K562 (cell line): ENCODE measurements around the gene OLFML3. TPM values are rescaled to one million over a fixed set of nuclear protein-coding genes. Genes with fewer than 3 reads are reported as not detected.

ENCODE experiments used
- BRCA1 ChIP-seq, 2 experiments: fragments of 450-650 bp in 1 of 2; sonication (generic) in 1 of 2; formaldehyde crosslinking in 1 of 2; IDR thresholded peaks; 2 replicates each; pipeline versions ENCODE4 v1.5.0 to v1.6.1; 2017 to 2020; ENCODE audit warnings: mild to moderate bottlenecking in 1 of 2, missing genetic modification reagents in 1 of 2
- CREB1 ChIP-seq, 2 experiments: sonication (generic) in 1 of 2; formaldehyde crosslinking in 1 of 2; IDR thresholded peaks; 2 replicates each; pipeline versions ENCODE4 v1.6.1 to v1.8.0; 2012 to 2022; ENCODE audit warnings: inconsistent platforms in 1 of 2, mild to moderate bottlenecking in 1 of 2, missing genetic modification reagents in 1 of 2, moderate library complexity in 1 of 2
- CTBP1 ChIP-seq: fragments of 450-650 bp; IDR thresholded peaks from 2 replicates; pipeline ENCODE4 v1.6.1; 2016; ENCODE audit warnings: borderline replicate concordance
- KAT2B ChIP-seq: IDR thresholded peaks from one replicate; pipeline ENCODE4 v1.6.1; 2012; ENCODE audit warnings: low read depth, mild to moderate bottlenecking, control low read depth, inconsistent platforms, low read length, moderate library complexity
- KLF13 ChIP-seq: fragments of 450-650 bp; IDR thresholded peaks from 2 replicates; pipeline ENCODE4 v1.6.1; 2016; ENCODE audit warnings: missing genetic modification characterization, low read depth, mild to moderate bottlenecking, missing compliant biosample characterization, moderate library complexity, borderline replicate concordance
- NR4A1 ChIP-seq, 2 experiments: fragments of 250-450 bp in 1 of 2; fragments of 450-650 bp in 1 of 2; sonication (Bioruptor Pico) in 1 of 2; IDR thresholded peaks; 2 replicates each; pipeline versions ENCODE4 v1.4.0 to v1.6.1; 2016 to 2020; ENCODE audit warnings: mild to moderate bottlenecking in 2 of 2, missing compliant biosample characterization in 1 of 2, missing genetic modification characterization in 1 of 2, moderate library complexity in 1 of 2
- TRIM28 ChIP-seq: fragments of 450-650 bp; IDR thresholded peaks from 2 replicates; pipeline ENCODE4 v1.6.1; 2017
- XRCC5 ChIP-seq: fragments of 200-400 bp; formaldehyde crosslinking; IDR thresholded peaks from 2 replicates; pipeline ENCODE4 v1.6.1; 2017; ENCODE audit warnings: low read depth, mild to moderate bottlenecking, low read length
- ZNF324 ChIP-seq: fragments of 250-450 bp; sonication (Bioruptor Pico); IDR thresholded peaks from 2 replicates; pipeline ENCODE4 v1.4.0; 2020; ENCODE audit warnings: mild to moderate bottlenecking
- ZNF551 ChIP-seq: fragments of 250-450 bp; sonication (Bioruptor Pico); IDR thresholded peaks from 2 replicates; pipeline ENCODE4 v1.5.0; 2021; ENCODE audit warnings: mild to moderate bottlenecking, moderate library complexity
- polyA plus RNA-seq, 8 experiments: library from polyadenylated mRNA; depleted of rRNA in 4 of 8; stranded (reverse) in 5 of 8; unstranded in 3 of 8; fragments of >200 nt; fragmentation: Nextera tagmentation in 2 of 8; fragmentation: Illumina TruSeq in 1 of 8; extraction: Ambion mirVana in 2 of 8; extraction: Trizol in 1 of 8; gene quantifications; 2 replicates each; pipeline versions ENCODE4 v1.2.1 to v1.2.3, GENCODE V29; 2011 to 2014; ENCODE audit warnings: inconsistent platforms in 1 of 8, missing spikeins in 1 of 8
- total RNA-seq, 7 experiments: library from RNA; depleted of rRNA in 6 of 7; stranded (reverse); fragments of >200 nt in 6 of 7; fragmentation: Illumina TruSeq in 2 of 7; extraction: Trizol in 2 of 7; gene quantifications; 2 replicates each; pipeline versions ENCODE4 v1.2.1 to v1.2.3, GENCODE V29; 2011 to 2021; ENCODE audit warnings: low replicate concordance in 1 of 7
- TF ChIP-seq, protein P1 (sequence below): conservative IDR thresholded peaks from 2 replicates; pipeline ENCODE4 v1.6.1; 2011; ENCODE audit warnings: low read depth, mild to moderate bottlenecking, low read length; ENCODE audit not compliant: control insufficient read depth
- TF ChIP-seq, protein P2 (sequence below): fragments of 200-800 bp; sonication (Bioruptor generic); IDR thresholded peaks from 2 replicates; pipeline ENCODE4 v1.6.1; 2016; ENCODE audit warnings: missing genetic modification characterization, missing compliant biosample characterization
- TF ChIP-seq, protein P3 (sequence below): fragments of 450-650 bp; conservative IDR thresholded peaks from 2 replicates; pipeline ENCODE4 v1.6.1; 2016; ENCODE audit warnings: missing genetic modification characterization, low read depth, mild to moderate bottlenecking, control low read depth, missing compliant biosample characterization
- TF ChIP-seq, protein P4 (sequence below): fragments of 450-650 bp; formaldehyde crosslinking; IDR thresholded peaks from 2 replicates; pipeline ENCODE4 v1.4.0; 2020; ENCODE audit warnings: mild to moderate bottlenecking, mixed read lengths

OLFML3 gene
- total and polyA plus RNA-seq, 9 of the 15 experiments (the other 6 are each of a cell fraction or from before 2014, with no cell fraction given): 0.07 to 0.13 (median 0.07) TPM; not detected in 6

DNA sequence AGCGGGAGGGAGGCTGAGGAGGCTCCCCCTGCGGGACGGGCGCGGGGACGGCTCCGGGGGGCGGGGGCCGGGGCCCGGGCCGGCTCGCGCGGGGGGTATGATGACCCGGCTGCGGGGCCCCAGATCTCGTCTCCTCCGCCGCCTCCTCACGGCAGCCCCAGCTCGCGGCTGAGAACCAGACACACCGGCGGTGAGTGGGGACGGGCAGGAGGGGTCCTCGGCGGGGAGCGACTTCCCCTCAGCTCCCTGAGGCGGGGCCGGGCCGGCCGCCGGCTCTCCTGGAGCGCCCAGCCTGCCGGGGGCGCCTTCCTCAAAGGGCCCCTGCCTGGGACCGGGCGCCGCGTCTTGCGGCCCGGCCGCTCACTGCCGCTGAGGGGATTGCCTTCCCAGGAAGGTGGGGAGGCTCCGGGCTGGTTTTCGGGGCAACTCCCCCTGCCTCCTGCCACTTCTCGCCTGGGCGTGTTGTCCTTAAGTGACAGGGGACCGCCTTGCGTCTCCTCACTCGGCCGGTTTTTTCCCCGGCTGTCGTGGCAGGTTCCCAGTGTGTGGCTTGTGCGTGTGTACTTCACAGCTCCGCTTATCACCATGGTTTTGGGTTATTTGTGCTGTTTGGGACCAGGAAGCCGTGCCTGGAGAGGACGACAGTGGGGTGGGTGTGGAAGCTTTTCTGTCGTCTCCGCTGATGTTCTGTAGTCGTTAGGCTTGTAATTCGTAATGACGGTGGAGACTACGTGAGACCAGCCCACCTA is 49.4 kb upstream of the OLFML3 start (continued):
- TF ChIP-seq BRCA1 (IDR thresholded peaks at IDR 0.05): no peak
- 0 out of 2 replicates have a peak, but pooled peaks have one; percentile 77 for TF ChIP-seq BRCA1 (CRISPR knock-in tag; IDR thresholded peaks at IDR 0.05)
- TF ChIP-seq, protein P1, sequence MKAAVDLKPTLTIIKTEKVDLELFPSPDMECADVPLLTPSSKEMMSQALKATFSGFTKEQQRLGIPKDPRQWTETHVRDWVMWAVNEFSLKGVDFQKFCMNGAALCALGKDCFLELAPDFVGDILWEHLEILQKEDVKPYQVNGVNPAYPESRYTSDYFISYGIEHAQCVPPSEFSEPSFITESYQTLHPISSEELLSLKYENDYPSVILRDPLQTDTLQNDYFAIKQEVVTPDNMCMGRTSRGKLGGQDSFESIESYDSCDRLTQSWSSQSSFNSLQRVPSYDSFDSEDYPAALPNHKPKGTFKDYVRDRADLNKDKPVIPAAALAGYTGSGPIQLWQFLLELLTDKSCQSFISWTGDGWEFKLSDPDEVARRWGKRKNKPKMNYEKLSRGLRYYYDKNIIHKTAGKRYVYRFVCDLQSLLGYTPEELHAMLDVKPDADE: no peak
- TF ChIP-seq CTBP1: peak; percentile 21
- 0 out of 2 replicates have a peak, but pooled peaks have one; percentile 23 for TF ChIP-seq KLF13 (tag)
- TF ChIP-seq CREB1 (IDR thresholded peaks at IDR 0.05): no peak
- TF ChIP-seq CREB1 (CRISPR knock-in tag; IDR thresholded peaks at IDR 0.05): peak; percentile 49; the same call in 1 of the 2 replicates
- TF ChIP-seq ZNF324 (CRISPR knock-in tag): peak; percentile 53; the same call in 1 of the 2 replicates
- TF ChIP-seq XRCC5: 0 out of 2 replicates have a peak, but pooled peaks have one; percentile 25
- TF ChIP-seq, protein P2, sequence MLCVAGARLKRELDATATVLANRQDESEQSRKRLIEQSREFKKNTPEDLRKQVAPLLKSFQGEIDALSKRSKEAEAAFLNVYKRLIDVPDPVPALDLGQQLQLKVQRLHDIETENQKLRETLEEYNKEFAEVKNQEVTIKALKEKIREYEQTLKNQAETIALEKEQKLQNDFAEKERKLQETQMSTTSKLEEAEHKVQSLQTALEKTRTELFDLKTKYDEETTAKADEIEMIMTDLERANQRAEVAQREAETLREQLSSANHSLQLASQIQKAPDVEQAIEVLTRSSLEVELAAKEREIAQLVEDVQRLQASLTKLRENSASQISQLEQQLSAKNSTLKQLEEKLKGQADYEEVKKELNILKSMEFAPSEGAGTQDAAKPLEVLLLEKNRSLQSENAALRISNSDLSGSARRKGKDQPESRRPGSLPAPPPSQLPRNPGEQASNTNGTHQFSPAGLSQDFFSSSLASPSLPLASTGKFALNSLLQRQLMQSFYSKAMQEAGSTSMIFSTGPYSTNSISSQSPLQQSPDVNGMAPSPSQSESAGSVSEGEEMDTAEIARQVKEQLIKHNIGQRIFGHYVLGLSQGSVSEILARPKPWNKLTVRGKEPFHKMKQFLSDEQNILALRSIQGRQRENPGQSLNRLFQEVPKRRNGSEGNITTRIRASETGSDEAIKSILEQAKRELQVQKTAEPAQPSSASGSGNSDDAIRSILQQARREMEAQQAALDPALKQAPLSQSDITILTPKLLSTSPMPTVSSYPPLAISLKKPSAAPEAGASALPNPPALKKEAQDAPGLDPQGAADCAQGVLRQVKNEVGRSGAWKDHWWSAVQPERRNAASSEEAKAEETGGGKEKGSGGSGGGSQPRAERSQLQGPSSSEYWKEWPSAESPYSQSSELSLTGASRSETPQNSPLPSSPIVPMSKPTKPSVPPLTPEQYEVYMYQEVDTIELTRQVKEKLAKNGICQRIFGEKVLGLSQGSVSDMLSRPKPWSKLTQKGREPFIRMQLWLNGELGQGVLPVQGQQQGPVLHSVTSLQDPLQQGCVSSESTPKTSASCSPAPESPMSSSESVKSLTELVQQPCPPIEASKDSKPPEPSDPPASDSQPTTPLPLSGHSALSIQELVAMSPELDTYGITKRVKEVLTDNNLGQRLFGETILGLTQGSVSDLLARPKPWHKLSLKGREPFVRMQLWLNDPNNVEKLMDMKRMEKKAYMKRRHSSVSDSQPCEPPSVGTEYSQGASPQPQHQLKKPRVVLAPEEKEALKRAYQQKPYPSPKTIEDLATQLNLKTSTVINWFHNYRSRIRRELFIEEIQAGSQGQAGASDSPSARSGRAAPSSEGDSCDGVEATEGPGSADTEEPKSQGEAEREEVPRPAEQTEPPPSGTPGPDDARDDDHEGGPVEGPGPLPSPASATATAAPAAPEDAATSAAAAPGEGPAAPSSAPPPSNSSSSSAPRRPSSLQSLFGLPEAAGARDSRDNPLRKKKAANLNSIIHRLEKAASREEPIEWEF (CRISPR knock-in tag): no peak
- peak; percentile 96 for TF ChIP-seq KAT2B
- TF ChIP-seq, protein P3, sequence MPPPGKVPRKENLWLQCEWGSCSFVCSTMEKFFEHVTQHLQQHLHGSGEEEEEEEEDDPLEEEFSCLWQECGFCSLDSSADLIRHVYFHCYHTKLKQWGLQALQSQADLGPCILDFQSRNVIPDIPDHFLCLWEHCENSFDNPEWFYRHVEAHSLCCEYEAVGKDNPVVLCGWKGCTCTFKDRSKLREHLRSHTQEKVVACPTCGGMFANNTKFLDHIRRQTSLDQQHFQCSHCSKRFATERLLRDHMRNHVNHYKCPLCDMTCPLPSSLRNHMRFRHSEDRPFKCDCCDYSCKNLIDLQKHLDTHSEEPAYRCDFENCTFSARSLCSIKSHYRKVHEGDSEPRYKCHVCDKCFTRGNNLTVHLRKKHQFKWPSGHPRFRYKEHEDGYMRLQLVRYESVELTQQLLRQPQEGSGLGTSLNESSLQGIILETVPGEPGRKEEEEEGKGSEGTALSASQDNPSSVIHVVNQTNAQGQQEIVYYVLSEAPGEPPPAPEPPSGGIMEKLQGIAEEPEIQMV (tag): no peak
- TF ChIP-seq NR4A1 (CRISPR knock-in tag; IDR thresholded peaks at IDR 0.05): 0 out of 2 replicates have a peak, but pooled peaks have one; percentile 71
- no peak for TF ChIP-seq NR4A1 (tag; IDR thresholded peaks at IDR 0.05)
- peak; percentile 35; the same call in 1 of the 2 replicates for TF ChIP-seq TRIM28
- TF ChIP-seq, protein P4, sequence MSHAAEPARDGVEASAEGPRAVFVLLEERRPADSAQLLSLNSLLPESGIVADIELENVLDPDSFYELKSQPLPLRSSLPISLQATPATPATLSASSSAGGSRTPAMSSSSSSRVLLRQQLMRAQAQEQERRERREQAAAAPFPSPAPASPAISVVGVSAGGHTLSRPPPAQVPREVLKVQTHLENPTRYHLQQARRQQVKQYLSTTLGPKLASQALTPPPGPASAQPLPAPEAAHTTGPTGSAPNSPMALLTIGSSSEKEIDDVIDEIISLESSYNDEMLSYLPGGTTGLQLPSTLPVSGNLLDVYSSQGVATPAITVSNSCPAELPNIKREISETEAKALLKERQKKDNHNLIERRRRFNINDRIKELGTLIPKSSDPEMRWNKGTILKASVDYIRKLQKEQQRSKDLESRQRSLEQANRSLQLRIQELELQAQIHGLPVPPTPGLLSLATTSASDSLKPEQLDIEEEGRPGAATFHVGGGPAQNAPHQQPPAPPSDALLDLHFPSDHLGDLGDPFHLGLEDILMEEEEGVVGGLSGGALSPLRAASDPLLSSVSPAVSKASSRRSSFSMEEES (CRISPR knock-in tag): no peak
- TF ChIP-seq ZNF551 (CRISPR knock-in tag): no peak
